Mucosa of rectum (tissue), 2 donors: ENCODE results near the gene BRD9.

ENCODE experiments used
- H3K27ac ChIP-seq, 2 donors: one replicate each; pipeline ENCODE4 v1.7.0; 2013; ENCODE audit warnings: inconsistent platforms in 2 of 2, low read depth in 2 of 2, low read length in 2 of 2
- H3K27me3 ChIP-seq, 2 donors: one replicate each; pipeline ENCODE4 v1.7.0; 2013; ENCODE audit warnings: low read length in 2 of 2; ENCODE audit not compliant: control insufficient read depth in 2 of 2, insufficient read depth in 2 of 2
- H3K36me3 ChIP-seq, 2 donors: one replicate each; pipeline ENCODE4 v1.7.0; 2013; ENCODE audit warnings: low read length in 2 of 2; ENCODE audit not compliant: control insufficient read depth in 2 of 2, insufficient read depth in 2 of 2
- H3K4me1 ChIP-seq, 2 donors: one replicate each; pipeline ENCODE4 v1.7.0; 2013; ENCODE audit warnings: low read length in 2 of 2, mild to moderate bottlenecking in 1 of 2; ENCODE audit not compliant: control insufficient read depth in 2 of 2, insufficient read depth in 2 of 2
- H3K4me3 ChIP-seq, 2 donors: one replicate each; pipeline ENCODE4 v1.7.0; 2013; ENCODE audit warnings: low read length in 2 of 2
- H3K9ac ChIP-seq, 2 donors: one replicate each; pipeline ENCODE4 v1.7.0; 2013; ENCODE audit warnings: low read length in 2 of 2, low read depth in 1 of 2, mild to moderate bottlenecking in 1 of 2
- H3K9me3 ChIP-seq, 2 donors: one replicate each; pipeline ENCODE4 v1.7.0; 2013; ENCODE audit warnings: low read length in 2 of 2; ENCODE audit not compliant: control insufficient read depth in 2 of 2
- donor health status: healthy.
- donor health status: Normal muscosa, but diverticular disease.

BRD9 gene

GRCh38 chr5:902129-902916, 9.7 kb upstream of the BRD9 start:
- Histone ChIP-seq H3K4me1 (no peaks in the 10 kb centered on the region), H3K27me3 (no peaks in the 10 kb centered on the region), H3K4me3 (no peak overlapping the region), H3K36me3 (no peaks in the 10 kb centered on the region), H3K27ac (no peak overlapping the region), H3K9me3 (no peaks in the 10 kb centered on the region), H3K9ac (no peak overlapping the region)

- Histone ChIP-seq H3K36me3 (no peaks in the 10 kb centered on the region), H3K4me3 (no peak overlapping the region), H3K27me3 (no peaks in the 10 kb centered on the region), H3K9ac (no peak overlapping the region), H3K4me1 (no peaks in the 10 kb centered on the region), H3K9me3 (no peaks in the 10 kb centered on the region), H3K27ac (no peak overlapping the region)
These were observed 8.2 kb upstream of the BRD9 start for GRCh38 chr5:900781-901180.

GRCh38 chr5:893711-894110, 1.1 kb upstream of the BRD9 start:
- Histone ChIP-seq H3K9ac (no peak overlapping the region), H3K4me3 (no peak overlapping the region), H3K36me3 (peaks cover 19 to 23% of the 10 kb centered on the region in 2 donors), H3K27ac (no peak overlapping the region), H3K9me3 (no peaks in the 10 kb centered on the region), H3K4me1 (peaks cover 12 to 14% of the 10 kb centered on the region in 2 donors), H3K27me3 (no peaks in the 10 kb centered on the region)

GRCh38 chr5:893137-893506, 521 bp upstream of the BRD9 start:
- Histone ChIP-seq H3K9ac (peak overlapping the region in 1 of 2 donors; percentile 79), H3K27ac (no peak overlapping the region)

GRCh38 chr5:891837-892393, 686 bp downstream of the BRD9 start:
- peaks cover 30 to 36% of the 10 kb centered on the region in 2 donors for H3K36me3 ChIP-seq
- peak overlapping the region; percentile 89 to 90 for H3K27ac ChIP-seq
- no peaks in the 10 kb centered on the region for H3K27me3 ChIP-seq

More at GRCh38 chr5:893137-893506, 521 bp upstream of the BRD9 start:
- Histone ChIP-seq H3K36me3 (peaks cover 25 to 27% of the 10 kb centered on the region in 2 donors), H3K4me3 (peak overlapping the region; percentile 84 to 93), H3K9me3 (no peaks in the 10 kb centered on the region), H3K4me1 (peaks cover 12 to 14% of the 10 kb centered on the region in 2 donors), H3K27me3 (no peaks in the 10 kb centered on the region)

GRCh38 chr5:891117-891836, 1.3 kb downstream of the BRD9 start:
- Histone ChIP-seq H3K27ac (peak overlapping the region; percentile 57 to 90), H3K4me3 (peak overlapping the region; percentile 84 to 93), H3K9me3 (no peaks in the 10 kb centered on the region), H3K4me1 (peaks cover 12 to 14% of the 10 kb centered on the region in 2 donors), H3K27me3 (no peaks in the 10 kb centered on the region), H3K9ac (peak overlapping the region; percentile 79 to 89), H3K36me3 (peaks cover 37 to 42% of the 10 kb centered on the region in 2 donors)

More at GRCh38 chr5:891837-892393, 686 bp downstream of the BRD9 start:
- Histone ChIP-seq H3K9me3 (no peaks in the 10 kb centered on the region), H3K4me3 (peak overlapping the region; percentile 84 to 93), H3K4me1 (peaks cover 12 to 14% of the 10 kb centered on the region in 2 donors), H3K9ac (peak overlapping the region; percentile 79 to 89)

GRCh38 chr5:889075-889710, 3.4 kb downstream of the BRD9 start:
- Histone ChIP-seq H3K27me3 (no peaks in the 10 kb centered on the region), H3K9ac (no peak overlapping the region), H3K36me3 (peaks cover 56 to 63% of the 10 kb centered on the region in 2 donors), H3K4me3 (no peak overlapping the region), H3K4me1 (peaks cover 12 to 16% of the 10 kb centered on the region in 2 donors), H3K27ac (no peak overlapping the region), H3K9me3 (no peaks in the 10 kb centered on the region)

- Histone ChIP-seq H3K36me3 (peaks cover 61 to 67% of the 10 kb centered on the region in 2 donors), H3K9me3 (no peaks in the 10 kb centered on the region), H3K27me3 (no peaks in the 10 kb centered on the region), H3K27ac (no peak overlapping the region), H3K4me1 (peaks cover 12 to 16% of the 10 kb centered on the region in 2 donors), H3K4me3 (no peak overlapping the region), H3K9ac (no peak overlapping the region)
These were observed 4.0 kb downstream of the BRD9 start for GRCh38 chr5:888638-889035.

GRCh38 chr5:887947-888637, 4.5 kb downstream of the BRD9 start:
- Histone ChIP-seq H3K9me3 (no peaks in the 10 kb centered on the region), H3K36me3 (peaks cover 67 to 73% of the 10 kb centered on the region in 2 donors), H3K9ac (no peak overlapping the region), H3K4me1 (peaks cover 10 to 13% of the 10 kb centered on the region in 2 donors), H3K27ac (no peak overlapping the region), H3K4me3 (no peak overlapping the region), H3K27me3 (no peaks in the 10 kb centered on the region)
